ENCODE measurements around the gene BABAM2.
"Not testable (repeated sequence)": the region's sequence is repeated elsewhere in the genome, so short reads cannot be mapped to it uniquely, and the experiment has no call there.

Gene BABAM2

GRCh38 chr2:27881815-27882583, 8.5 kb upstream of the BABAM2 start:
- DNase-seq, result not testable (repeated sequence)

DNA sequence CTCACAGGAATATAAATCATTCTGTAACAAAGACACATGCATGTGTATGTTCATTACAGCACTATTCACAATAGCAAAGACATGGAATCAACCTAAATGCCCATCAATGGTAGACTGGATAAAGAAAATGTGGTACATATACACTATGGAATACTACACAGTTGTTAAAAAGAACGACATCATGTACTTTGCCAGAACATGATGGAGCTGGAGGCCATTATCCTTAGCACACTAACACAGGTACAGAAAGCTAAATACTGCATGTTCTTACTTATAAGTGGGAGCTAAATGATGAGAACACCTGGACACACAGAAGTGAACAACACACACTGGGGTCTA, 8.0 kb upstream of the BABAM2 start:
- not testable (repeated sequence) for DNase-seq

DNA sequence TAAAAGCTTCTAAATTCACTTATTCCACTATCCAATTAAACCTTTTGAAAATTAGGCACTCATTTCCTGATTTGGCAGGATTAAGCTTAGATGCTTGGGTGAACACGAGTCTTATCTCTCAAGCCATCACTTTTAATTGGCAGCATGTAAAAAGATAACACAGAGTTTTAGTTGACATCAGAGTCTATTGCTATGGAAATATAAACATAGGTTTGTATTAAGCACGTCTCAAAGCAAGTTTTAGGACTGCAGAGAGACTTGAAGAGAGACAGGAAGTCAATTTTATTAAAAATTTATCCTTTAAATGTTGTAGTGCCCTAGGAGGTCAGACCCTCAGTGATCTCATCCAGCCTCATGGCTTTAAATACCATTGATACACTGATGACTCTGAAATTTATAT, 5.9 kb upstream of the BABAM2 start:
- DNase-seq, result no peak

- no peak for DNase-seq
Observed at GRCh38 chr2:27885234-27885633, 5.3 kb upstream of the BABAM2 start.

DNA sequence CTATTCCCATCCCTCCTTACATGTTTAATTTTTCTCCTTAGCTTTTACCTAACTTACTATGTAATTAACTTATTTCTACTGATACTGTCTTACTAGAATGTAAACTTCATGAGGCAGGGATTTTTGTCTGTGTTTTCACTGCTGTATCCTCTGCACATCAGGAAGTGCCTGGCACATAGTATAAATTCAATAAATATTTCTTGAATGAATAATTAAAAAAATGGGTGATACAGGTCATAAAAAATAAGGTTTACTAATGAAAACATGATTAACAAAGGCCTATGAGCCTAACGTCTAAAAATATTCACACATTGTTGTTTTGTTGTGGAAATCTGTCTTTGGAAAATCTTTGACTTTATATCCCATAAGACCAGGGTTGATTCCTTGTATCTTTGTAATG, 4.9 kb upstream of the BABAM2 start:
- no peak for DNase-seq

DNA sequence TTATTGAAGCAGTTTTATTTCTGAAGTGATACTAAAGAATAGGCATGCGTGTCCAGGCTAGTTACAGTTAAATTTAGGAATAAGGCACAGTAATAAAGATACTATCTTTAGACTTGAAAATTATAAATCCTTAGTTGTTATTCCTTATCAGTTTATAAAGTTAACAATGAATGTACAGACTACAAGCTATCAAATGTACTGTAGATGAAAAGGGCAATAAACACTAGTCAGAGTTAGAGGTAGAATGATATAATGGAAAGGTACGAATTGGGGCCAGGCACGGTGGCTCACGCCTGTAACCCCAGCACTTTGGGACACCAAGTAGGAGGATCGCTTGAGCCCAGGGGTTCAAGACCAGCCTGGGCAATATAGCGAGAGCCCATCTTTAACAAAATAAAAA, 4.2 kb upstream of the BABAM2 start:
- no peak for DNase-seq

- DNase-seq, result no peak
Observed at GRCh38 chr2:27887111-27887510, 3.4 kb upstream of the BABAM2 start.

DNA sequence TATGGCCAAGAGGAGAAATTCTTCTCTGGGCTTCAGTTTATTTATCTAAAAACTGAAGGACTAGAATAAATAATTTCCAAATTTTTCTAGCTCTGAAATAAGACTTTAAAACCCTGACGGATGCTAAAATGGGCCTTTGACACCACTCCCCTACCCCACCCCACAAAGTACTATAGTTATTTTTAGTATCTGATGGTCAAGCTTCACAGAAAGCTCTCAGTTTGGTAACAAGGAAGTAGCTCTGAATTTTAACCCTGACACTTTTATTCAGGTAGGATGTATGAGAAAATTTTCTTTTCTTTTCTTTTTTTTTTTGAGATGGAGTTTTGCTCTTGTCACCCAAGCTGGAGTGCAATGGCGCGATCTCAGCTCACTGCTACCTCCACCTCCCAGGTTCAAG, 2.7 kb upstream of the BABAM2 start:
- no peak for DNase-seq

GRCh38 chr2:27888790-27889189, 1.7 kb upstream of the BABAM2 start:
- no peak for DNase-seq

DNA sequence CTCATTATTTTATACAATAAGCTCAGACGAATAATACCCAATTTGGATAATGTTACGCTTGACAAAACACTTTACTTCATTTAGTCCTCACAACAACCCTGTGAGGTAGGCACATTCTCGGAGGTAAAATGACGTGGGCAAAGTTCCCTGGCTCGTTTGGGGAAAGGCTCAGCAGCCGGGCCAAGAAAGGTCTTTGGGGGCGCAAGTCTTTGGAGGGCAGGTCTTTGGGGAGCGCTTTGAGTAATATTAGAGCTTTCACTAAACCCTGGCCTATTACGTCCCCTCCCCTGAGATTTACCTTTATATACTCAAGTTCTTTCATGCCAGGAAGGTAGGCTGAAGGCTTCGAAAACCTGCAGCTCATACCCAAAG, 769 bp upstream of the BABAM2 start:
- no peak for DNase-seq

GRCh38 chr2:27890924-27891672, 569 bp downstream of the BABAM2 start:
- DNase-seq, result peak; percentile 93 to 95

GRCh38 chr2:27891673-27892105, 1.2 kb downstream of the BABAM2 start:
- no peak for DNase-seq

DNA sequence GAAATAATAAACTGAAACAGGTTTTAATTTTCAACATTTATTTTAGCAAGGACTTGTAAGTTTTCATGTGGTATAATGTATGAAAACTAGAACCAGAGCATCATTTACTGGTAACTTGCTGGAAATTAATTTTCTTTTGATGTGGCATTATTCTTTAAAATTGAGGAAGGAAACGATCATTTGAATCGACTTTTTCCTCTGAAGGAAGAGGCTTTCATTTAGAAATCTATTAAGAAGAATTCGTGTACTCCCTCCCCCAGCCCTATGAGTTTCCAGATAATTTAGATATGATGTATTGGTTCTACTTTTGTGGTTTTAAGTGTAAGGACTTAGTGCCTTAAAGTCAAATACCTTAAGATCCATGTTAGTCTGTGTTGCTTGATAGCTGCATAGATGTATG, 2.5 kb downstream of the BABAM2 start:
- DNase-seq, result peak; percentile 21 to 27

- DNase-seq, result no peak
Observed at GRCh38 chr2:27897717-27898116, 7.2 kb downstream of the BABAM2 start.

DNA sequence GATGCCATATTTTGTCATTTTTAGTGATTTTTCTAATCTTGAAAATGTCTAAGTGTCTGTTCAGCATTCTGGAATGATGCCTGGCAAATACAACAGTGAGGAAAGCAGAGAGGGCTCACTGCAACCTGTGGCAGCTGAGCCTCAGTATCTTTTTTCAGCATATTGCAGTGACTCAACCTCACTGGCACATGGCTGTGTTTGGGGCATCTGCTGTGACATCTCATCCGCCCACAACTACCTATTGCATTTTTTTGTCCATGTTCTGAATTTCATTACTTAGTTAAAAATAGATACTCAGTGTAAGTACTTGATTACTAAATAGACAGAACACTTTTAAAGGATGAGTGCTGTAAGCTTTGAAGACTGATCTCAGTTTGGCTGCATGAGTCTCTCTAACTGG, 10.7 kb downstream of the BABAM2 start:
- peak; percentile 30 to 37 for DNase-seq

DNA sequence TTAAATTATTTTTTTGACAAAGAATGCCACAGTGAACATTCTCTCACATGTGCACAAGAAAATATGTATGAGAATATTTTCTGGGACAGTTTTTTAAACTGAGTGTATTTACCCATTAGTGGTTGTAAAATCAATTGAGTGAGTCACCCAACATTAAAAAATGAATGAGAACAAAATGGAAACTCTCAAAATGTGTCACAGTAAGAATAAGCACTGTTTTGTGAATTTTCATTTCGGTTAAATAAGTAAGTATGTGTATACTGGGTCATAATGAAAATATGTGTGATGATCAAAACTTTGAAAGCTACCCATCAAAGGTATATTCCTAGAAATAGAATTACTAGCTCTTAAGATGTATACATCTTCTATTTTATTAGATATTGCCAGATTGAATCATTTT, 11.6 kb downstream of the BABAM2 start:
- DNase-seq, result no peak

GRCh38 chr2:27903018-27903417, 12.5 kb downstream of the BABAM2 start:
- DNase-seq, result no peak

- no peak for DNase-seq
Observed at GRCh38 chr2:27903649-27904404, 13.3 kb downstream of the BABAM2 start.

DNA sequence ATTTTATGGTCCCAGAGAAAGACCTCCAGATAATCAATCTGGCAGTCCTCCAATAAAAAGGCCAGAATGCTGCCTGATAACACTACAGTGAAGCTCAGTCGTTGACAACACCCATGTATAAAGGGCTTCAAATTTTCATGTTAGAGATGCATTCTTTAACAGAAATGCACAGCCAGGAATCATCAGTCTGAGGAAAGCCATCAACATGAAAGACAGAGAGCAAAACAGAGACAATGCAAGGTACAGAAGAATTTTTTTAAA, 13.8 kb downstream of the BABAM2 start:
- no peak for DNase-seq

DNA sequence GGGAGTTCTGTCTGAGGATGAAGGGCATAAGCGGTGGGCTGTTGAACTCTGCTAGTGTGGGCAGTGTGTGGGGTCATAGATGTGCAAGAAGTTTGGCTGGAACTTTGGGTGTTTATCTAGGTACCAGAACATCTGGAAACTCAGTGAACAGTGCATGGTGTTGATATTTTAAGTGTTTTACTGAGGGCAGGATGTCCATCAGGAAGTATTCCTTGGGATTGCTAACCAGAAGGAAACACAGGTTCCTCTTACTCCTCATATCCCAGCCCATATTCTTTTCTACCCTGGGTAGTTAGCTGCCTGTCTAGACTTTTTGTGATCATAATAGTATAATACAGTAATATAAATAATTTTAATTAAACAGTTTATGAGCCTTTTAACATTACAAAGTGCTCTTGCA, 15.5 kb downstream of the BABAM2 start:
- DNase-seq, result no peak

DNA sequence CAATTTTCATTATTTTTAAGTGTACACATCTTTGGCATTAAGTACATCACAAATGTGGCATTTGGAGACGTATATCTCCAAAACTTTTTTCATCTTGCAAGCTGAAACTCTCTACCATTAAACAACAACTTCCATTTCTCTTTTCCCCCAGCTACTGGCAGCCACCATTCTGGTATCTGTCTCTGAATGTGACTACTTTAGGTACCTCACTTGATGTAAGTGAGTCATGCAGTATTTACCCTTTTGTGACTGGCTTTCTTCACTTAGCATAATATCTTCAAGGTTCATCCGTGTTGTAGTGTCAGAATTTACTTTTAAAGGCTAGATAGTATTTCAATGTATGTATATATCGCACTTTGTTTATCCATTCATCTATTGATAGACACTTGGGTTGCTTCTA, 17.0 kb downstream of the BABAM2 start:
- DNase-seq, result no peak

DNA sequence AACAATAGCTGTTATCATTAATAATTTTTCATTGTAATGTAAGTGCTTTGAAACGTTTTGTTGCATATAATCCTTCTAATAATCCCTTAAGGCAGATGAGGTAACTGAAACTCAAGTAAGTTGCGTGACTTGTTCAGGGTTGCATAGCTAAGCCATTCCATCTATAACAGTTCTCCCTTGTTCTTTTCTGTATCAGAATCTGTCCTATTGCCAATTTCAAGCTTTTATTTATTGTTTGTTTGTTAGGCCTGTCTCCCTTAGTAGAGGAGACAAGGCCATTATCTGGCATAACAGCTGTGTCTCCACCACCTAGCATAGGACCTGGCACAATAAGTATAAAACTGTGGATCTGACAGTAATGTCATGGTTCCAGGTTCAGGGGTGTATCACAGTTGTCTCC, 19.4 kb downstream of the BABAM2 start:
- DNase-seq, result no peak

GRCh38 chr2:27911458-27912210, 21.1 kb downstream of the BABAM2 start:
- no peak for DNase-seq

GRCh38 chr2:27912512-27912911, 22.0 kb downstream of the BABAM2 start:
- DNase-seq, result no peak

Measured in activated CD4-positive, alpha-beta T cell treated with anti-CD3 and anti-CD28 coated beads for 4 hours (primary cell).